NT2/D1 (cell line): ENCODE data around the gene SELENOH.
A peak's percentile ranks its signal among the peaks of the same experiment; 100 is the strongest.
"Not testable (repeated sequence)": the region's sequence is repeated elsewhere in the genome, so short reads cannot be mapped to it uniquely, and the experiment has no call there.

Source experiments
- DNase-seq: peaks from one replicate; pipeline ENCODE4 v3.0.0-alpha.2; 2011; ENCODE audit warnings: low read depth, low spot score
- H3K27me3 ChIP-seq: 2 replicates; pipeline ENCODE4 v1.6.0; 2011; ENCODE audit warnings: mild to moderate bottlenecking; ENCODE audit not compliant: insufficient read length, insufficient read depth
- H3K36me3 ChIP-seq: 2 replicates; pipeline ENCODE4 v1.6.1; 2011; ENCODE audit warnings: mild to moderate bottlenecking, low read length, mixed read lengths; ENCODE audit not compliant: insufficient read depth, insufficient read length
- H3K4me1 ChIP-seq: 2 replicates; pipeline ENCODE4 v1.5.1; 2011; ENCODE audit not compliant: insufficient read depth, insufficient read length
- H3K4me3 ChIP-seq: 2 replicates; pipeline ENCODE4 v1.5.1; 2011; ENCODE audit warnings: low read depth; ENCODE audit not compliant: insufficient read length
- H3K9ac ChIP-seq: 2 replicates; pipeline ENCODE4 v1.6.0; 2011; ENCODE audit warnings: low read depth; ENCODE audit not compliant: insufficient read length
- H3K9me3 ChIP-seq: 2 replicates; pipeline ENCODE4 v1.5.1; 2011; ENCODE audit warnings: mild to moderate bottlenecking, low read length; ENCODE audit not compliant: insufficient read depth
- SUZ12 ChIP-seq: IDR thresholded peaks from 2 replicates; pipeline ENCODE4 v1.6.1; 2011; ENCODE audit not compliant: insufficient read length, insufficient read depth; ENCODE audit errors: extremely low read depth
- YY1 ChIP-seq: IDR thresholded peaks from 2 replicates; pipeline ENCODE4 v1.6.1; 2011; ENCODE audit not compliant: insufficient read length, insufficient read depth
- ZNF274 ChIP-seq: IDR thresholded peaks from 2 replicates; pipeline ENCODE4 v1.6.1; 2011; ENCODE audit warnings: mild to moderate bottlenecking, low read depth, low read length

SELENOH gene

DNA sequence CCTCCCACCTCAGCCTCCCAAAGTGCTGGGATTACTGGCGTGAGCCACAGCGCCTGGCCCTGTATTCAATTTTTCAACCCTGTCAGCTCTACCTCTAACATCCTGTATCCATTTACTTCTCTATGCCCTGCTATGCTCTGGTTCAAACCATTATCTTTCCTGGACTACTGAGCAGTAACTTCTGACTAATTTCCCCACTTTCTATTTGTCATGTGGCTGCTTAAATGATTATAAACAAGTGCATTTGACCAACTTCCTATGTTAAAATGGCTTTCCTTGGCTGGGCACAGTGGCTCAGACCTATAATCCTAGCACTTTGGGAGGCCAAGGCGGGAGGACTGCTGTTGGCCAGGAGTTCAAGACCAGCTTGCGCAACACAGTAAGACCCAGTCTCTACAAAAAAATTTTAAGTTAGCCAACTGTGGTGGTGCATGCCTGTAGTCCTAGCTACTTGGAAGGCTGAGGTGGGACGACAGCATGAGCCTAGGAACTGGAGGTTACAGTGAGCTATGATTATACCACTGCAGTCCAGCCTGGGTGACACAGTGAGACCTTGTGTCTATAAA is 31.4 kb upstream of the SELENOH start:
- Histone ChIP-seq H3K4me3 (no peak overlapping the region), H3K9me3 (peaks cover 12% of the 10 kb centered on the region; the same call in 1 of the 2 replicates), H3K27me3 (no peaks in the 10 kb centered on the region), H3K9ac (no peak overlapping the region), H3K4me1 (peaks cover 2% of the 10 kb centered on the region), H3K36me3 (peaks cover 38% of the 10 kb centered on the region)
- no peak for DNase-seq
- no peak for TF ChIP-seq ZNF274
- TF ChIP-seq YY1: no peak
- TF ChIP-seq SUZ12: no peak

DNA sequence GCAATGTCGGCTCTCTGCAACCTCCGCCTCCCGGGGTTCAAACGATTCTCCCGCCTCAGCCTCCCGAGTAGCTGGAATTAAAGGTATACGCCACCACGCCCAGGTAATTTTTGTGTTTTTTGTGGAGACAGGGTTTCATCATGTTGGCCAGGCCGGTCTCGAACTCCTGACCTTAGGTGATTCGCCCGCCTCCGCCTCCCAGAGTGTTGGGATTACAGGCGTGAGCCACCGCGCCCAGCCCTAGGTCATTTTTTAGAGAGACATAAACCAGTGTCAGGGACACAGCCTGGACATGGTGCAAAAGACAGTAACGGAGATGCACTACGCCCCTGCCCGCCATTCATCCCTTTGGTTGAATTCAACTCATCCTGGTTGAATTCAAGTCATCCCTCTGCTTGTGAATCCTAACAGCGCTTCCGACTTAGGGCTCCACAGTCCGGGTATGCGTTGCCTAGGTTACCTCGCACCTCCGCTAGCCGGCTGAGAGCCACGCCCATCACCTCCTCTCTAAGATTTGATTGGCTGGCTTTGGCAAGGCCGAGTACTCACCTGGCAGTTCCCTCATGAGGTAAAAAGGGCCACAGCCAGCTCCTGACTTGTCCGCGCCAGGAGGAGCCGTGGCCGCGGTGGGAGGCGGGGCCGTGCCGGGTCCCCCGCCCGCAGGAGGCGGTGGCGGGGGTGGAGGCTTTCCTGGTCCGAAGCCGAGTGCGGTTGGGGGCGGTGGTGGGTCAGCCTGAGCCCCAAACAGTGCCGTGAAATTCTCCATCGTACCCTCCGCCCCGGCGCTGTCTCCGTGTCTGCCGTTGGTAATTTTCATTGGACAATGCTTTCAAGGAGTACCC is 29.7 kb upstream of the SELENOH start, which contains the start of gene MED19:
Gene MED19 (minus strand): TSS at position 802 of the 842 bp plus-strand sequence. CDS start 36 bp downstream, at position 766.
- no peaks in the 10 kb centered on the region for H3K27me3 ChIP-seq
- H3K4me1 ChIP-seq: no peaks in the 10 kb centered on the region
- TF ChIP-seq SUZ12 (no peak), ZNF274 (no peak)
- peak within 1 kb of the TSS; percentile 97 for H3K9ac ChIP-seq
- H3K36me3 ChIP-seq: peaks cover 35% of the 10 kb centered on the region
- H3K4me3 ChIP-seq: peak within 1 kb of the TSS; percentile 98
- DNase-seq: peak; percentile 92
- H3K9me3 ChIP-seq: peaks cover 15% of the 10 kb centered on the region; the same call in 1 of the 2 replicates

DNA sequence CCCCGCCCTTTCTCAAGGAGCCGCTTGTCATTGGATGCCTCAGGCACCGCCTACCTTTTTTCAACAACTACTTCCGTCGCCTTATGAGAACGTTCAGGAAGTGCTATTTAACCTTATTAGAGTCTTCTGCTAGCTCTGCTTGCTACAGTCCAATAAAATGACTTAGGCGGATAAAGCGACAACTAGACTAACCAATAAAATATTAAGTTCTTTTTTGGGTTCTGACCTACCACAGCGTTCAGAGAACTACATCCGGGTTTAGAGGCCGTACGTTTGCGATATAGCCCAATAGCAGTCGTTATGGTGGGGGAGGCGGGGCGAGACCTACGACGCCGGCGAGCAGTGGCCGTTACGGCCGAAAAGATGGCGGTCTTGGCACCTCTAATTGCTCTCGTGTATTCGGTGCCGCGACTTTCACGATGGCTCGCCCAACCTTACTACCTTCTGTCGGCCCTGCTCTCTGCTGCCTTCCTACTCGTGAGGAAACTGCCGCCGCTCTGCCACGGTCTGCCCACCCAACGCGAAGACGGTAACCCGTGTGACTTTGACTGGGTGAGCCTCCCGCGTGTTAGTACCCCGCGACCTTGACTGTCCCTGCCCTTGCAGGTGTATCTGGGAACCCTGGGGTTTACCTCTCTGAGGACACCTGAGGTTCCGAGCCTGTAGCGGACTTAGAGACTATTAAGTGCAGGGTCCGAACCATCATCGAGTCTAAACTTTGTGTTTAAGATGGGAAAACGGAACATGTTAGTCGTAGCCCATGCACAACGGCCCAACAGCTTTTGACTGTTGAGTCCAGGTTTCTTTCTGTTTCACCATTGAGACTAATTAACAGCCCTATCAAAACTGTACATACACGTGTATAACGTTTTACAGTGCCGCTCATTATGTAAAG is 28.8 kb upstream of the SELENOH start, which contains the start of gene TMX2:
Gene TMX2 (plus strand): TSS at position 338 of the 895 bp plus-strand sequence. CDS start 26 bp downstream, at position 364.
- H3K4me1 ChIP-seq: no peaks in the 10 kb centered on the region
- TF ChIP-seq YY1 (peak; percentile 85), SUZ12 (no peak)
- DNase-seq: peak; percentile 97
- no peaks in the 10 kb centered on the region for H3K27me3 ChIP-seq
- peaks cover 32% of the 10 kb centered on the region for H3K36me3 ChIP-seq
- H3K4me3 ChIP-seq: peak within 1 kb of the TSS; percentile 98
- peak within 1 kb of the TSS; percentile 97 for H3K9ac ChIP-seq
- H3K9me3 ChIP-seq: peaks cover 15% of the 10 kb centered on the region; the same call in 1 of the 2 replicates

DNA sequence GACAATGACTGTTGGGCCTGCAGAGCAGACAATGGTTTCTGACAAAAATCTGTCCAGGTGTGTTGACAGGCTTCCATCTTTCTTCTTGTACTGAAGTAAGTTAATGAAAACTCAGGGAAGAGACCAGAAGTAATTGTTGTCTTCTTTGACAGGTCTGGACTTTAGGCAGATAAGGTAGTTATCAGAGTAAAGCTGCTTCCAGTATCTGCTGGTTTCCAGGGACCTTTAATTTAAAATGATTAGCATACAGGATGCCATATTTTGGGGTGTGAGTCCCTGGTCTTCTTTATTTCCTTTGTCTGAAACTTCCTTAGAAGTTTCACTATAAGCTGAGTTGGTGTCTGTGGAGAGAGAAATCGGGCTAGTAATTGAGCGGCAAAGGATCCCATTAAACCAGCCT is 27.5 kb upstream of the SELENOH start:
- H3K9ac ChIP-seq: no peak overlapping the region
- DNase-seq: no peak
- H3K9me3 ChIP-seq: peaks cover 23% of the 10 kb centered on the region; the same call in 1 of the 2 replicates
- peak overlapping the region; percentile 98 for H3K4me3 ChIP-seq
- H3K4me1 ChIP-seq: no peaks in the 10 kb centered on the region
- peaks cover 31% of the 10 kb centered on the region for H3K36me3 ChIP-seq
- H3K27me3 ChIP-seq: no peaks in the 10 kb centered on the region
- TF ChIP-seq YY1 (no peak), SUZ12 (no peak), ZNF274 (no peak)

DNA sequence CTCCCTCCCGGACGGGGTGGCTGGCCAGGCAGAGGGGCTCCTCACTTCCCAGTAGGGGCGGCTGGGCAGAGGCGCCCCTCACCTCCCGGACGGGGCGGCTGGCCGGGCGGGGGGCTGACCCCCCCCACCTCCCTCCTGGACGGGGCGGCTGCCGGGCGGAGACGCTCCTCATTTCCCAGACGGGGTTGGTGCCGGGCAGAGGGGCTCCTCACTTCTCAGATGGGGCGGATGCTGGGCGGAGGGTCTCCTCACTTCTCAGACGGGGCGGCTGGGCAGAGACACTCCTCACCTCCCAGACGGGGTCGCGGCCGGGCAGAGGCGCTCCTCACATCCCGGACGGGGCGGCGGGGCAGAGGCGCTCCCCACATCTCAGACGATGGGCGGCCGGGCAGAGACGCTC is 24.6 kb upstream of the SELENOH start:
- H3K4me3 ChIP-seq, H3K4me1 ChIP-seq, H3K27me3 ChIP-seq, H3K9ac ChIP-seq, DNase-seq: not testable (repeated sequence)
- peaks cover 23% of the 10 kb centered on the region; the same call in 1 of the 2 replicates for H3K9me3 ChIP-seq
- H3K36me3 ChIP-seq: peaks cover 46% of the 10 kb centered on the region

DNA sequence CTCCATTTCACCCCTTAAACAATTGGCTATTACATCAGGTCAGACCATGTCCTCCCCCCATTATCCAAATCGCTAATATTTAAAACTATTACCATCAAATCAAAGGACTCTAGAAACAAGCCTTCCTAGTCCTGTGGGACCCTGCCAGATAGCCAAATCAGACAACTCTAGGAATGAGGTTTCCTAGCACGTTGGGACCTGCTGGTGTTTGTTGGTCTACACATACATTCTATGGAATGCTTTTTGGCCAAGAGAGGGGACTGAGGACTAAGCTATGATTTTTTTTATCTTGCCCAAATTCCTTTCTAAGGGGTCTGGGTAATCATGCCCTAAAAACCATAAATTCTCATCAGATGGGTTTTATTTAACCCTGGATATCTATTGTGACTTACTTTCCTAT is 14.1 kb upstream of the SELENOH start:
- H3K36me3 ChIP-seq: peaks cover 31% of the 10 kb centered on the region
- H3K9me3 ChIP-seq: no peaks in the 10 kb centered on the region

DNA sequence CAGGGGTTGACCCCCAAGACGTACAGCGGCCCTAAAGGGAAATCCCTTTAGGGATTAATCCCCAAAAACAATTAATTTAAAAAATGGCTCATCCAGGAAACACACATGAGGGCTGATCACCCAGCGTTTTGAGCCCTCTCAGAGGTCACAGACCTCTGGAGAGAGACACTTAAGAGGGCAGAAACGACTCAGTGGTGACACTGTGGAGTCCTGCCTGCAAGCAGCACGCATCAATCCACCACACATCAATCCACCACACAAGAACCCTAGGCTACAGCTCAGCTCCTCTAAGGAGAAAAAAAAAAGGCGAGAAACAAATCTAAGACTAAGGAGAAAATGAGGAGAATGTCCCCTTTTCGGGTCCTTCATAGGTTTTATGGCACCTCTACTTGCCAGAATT is 12.5 kb upstream of the SELENOH start:
- TF ChIP-seq SUZ12: no peak
- TF ChIP-seq ZNF274: no peak
- TF ChIP-seq YY1: no peak
- no peak for DNase-seq
- Histone ChIP-seq H3K4me1 (peaks cover 3% of the 10 kb centered on the region), H3K9ac (no peak overlapping the region), H3K27me3 (no peaks in the 10 kb centered on the region), H3K36me3 (peaks cover 30% of the 10 kb centered on the region), H3K9me3 (no peaks in the 10 kb centered on the region), H3K4me3 (no peak overlapping the region)

More for the DNA sequence above, 14.1 kb upstream of the SELENOH start:
- no peaks in the 10 kb centered on the region for H3K4me1 ChIP-seq
- no peak overlapping the region for H3K4me3 ChIP-seq
- H3K9ac ChIP-seq: no peak overlapping the region
- TF ChIP-seq YY1: no peak
- no peak for TF ChIP-seq ZNF274
- no peak for DNase-seq
- H3K27me3 ChIP-seq: no peaks in the 10 kb centered on the region
